SK-N-SH (cell line): Measurements from ENCODE around the gene PEPD. TPM values are rescaled to one million over a fixed set of nuclear protein-coding genes. Genes with fewer than 3 reads are reported as not detected.

Experiments
- CTCF ChIA-PET: fragments of 300-600, 350-600 bp; formaldehyde crosslinking; extraction: SDS; loops from one replicate; lab custom pipeline; 2021; lab: Yijun Ruan, JAX
- POLR2A ChIA-PET: fragments of 350-600 bp; sonication (Branson Sonifier 250); formaldehyde crosslinking; extraction: SDS; loops from one replicate; lab custom pipeline; 2020; ENCODE audit warnings: antibody characterized with exemption, inconsistent platforms; lab: Yijun Ruan, JAX
- DNase-seq: peaks from one replicate; pipeline ENCODE4 v3.0.0; 2012
- H2AFZ ChIP-seq: fragments of 200-600 bp; sonication (generic); 2 replicates; pipeline ENCODE4 v1.8.1; 2016; ENCODE audit warnings: antibody characterized with exemption, mild to moderate bottlenecking, low read depth
- H3F3A ChIP-seq: fragments of 200-600 bp; sonication (generic); replicated peaks from 2 replicates; pipeline ENCODE3; 2016; ENCODE audit warnings: antibody characterized with exemption, mild to moderate bottlenecking; ENCODE audit not compliant: insufficient read depth
- H3K27ac ChIP-seq, 2 experiments: fragments of 200-500 bp in 1 of 2; fragments of 200-600 bp in 1 of 2; sonication (Bioruptor generic) in 1 of 2; sonication (generic), shearing (Covaris generic) in 1 of 2; 2 replicates each; pipeline versions ENCODE4 v1.5.1 to v1.6.1; 2014 to 2016; ENCODE audit warnings: low read depth in 2 of 2, inconsistent platforms in 1 of 2, low read length in 1 of 2, mild to moderate bottlenecking in 1 of 2, mixed read lengths in 1 of 2
- H3K27me3 ChIP-seq: fragments of 200-600 bp; sonication (generic), shearing (Covaris generic); 2 replicates; pipeline ENCODE4 v1.6.1; 2016; ENCODE audit warnings: mixed run types; ENCODE audit not compliant: insufficient read depth
- H3K36me3 ChIP-seq, 2 experiments: fragments of 200-500 bp in 1 of 2; fragments of 200-600 bp in 1 of 2; sonication (Bioruptor generic) in 1 of 2; sonication (generic) in 1 of 2; replicated peaks in 1 of 2; 2 replicates each; pipeline versions ENCODE3 to v1.5.1; 2014 to 2016; ENCODE audit warnings: low read length in 1 of 2, mild to moderate bottlenecking in 1 of 2; ENCODE audit not compliant: insufficient read depth in 2 of 2, control insufficient read depth in 1 of 2
- H3K4me1 ChIP-seq, 2 experiments: fragments of 200-500 bp in 1 of 2; fragments of 200-600 bp in 1 of 2; sonication (Bioruptor generic) in 1 of 2; sonication (generic), shearing (Covaris generic) in 1 of 2; 2 replicates each; pipeline versions ENCODE4 v1.5.1 to v1.6.1; 2014 to 2016; ENCODE audit warnings: low read depth in 1 of 2, low read length in 1 of 2, mixed run types in 1 of 2; ENCODE audit not compliant: insufficient read depth in 2 of 2, control insufficient read depth in 1 of 2
- H3K4me2 ChIP-seq: fragments of 200-600 bp; sonication (generic), shearing (Covaris generic); 2 replicates; pipeline ENCODE4 v1.6.1; 2017; ENCODE audit warnings: mixed run types
- H3K4me3 ChIP-seq, 2 experiments: fragments of 200-500 bp in 1 of 2; fragments of 200-600 bp in 1 of 2; sonication (Bioruptor generic) in 1 of 2; sonication (generic), shearing (Covaris generic) in 1 of 2; 2 replicates each; pipeline versions ENCODE4 v1.5.1 to v1.8.1; 2014 to 2016; ENCODE audit warnings: low read depth in 2 of 2, inconsistent platforms in 1 of 2, low read length in 1 of 2, mild to moderate bottlenecking in 1 of 2, mixed read lengths in 1 of 2, moderate library complexity in 1 of 2
- H3K79me2 ChIP-seq: fragments of 200-600 bp; sonication (generic); 2 replicates; pipeline ENCODE4 v1.8.1; 2017; ENCODE audit warnings: mild to moderate bottlenecking; ENCODE audit not compliant: insufficient read depth
- H3K9ac ChIP-seq: fragments of 200-600 bp; sonication (generic); 2 replicates; pipeline ENCODE4 v1.6.1; 2017; ENCODE audit warnings: mixed run types
- H3K9me2 ChIP-seq: fragments of 200-600 bp; sonication (generic); 2 replicates; pipeline ENCODE4 v1.6.1; 2017; ENCODE audit warnings: mixed run types
- H3K9me3 ChIP-seq: fragments of 200-600 bp; sonication (generic); 2 replicates; pipeline ENCODE4 v1.6.1; 2017; ENCODE audit warnings: mixed run types, mild to moderate bottlenecking, moderate library complexity
- H4K20me1 ChIP-seq: fragments of 200-600 bp; sonication (generic); 2 replicates; pipeline ENCODE4 v1.6.1; 2017; ENCODE audit warnings: mild to moderate bottlenecking, mixed run types; ENCODE audit not compliant: insufficient read depth
- CHD2 ChIP-seq: fragments of 150-350 bp; IDR thresholded peaks from 2 replicates; pipeline ENCODE4 v1.6.1; 2018; ENCODE audit warnings: low read length; ENCODE audit not compliant: partially characterized antibody
- ELF1 ChIP-seq: IDR thresholded peaks from 2 replicates; pipeline ENCODE4 v1.4.0; 2012
- EZH2phosphoT487 ChIP-seq: fragments of 200-600 bp; sonication (generic); IDR thresholded peaks from 2 replicates; pipeline ENCODE4 v1.6.1; 2017; ENCODE audit warnings: low read depth, mixed run types, mild to moderate bottlenecking, antibody characterized with exemption, moderate library complexity, borderline replicate concordance
- GABPA ChIP-seq: IDR thresholded peaks from 2 replicates; pipeline ENCODE4 v1.4.0; 2012; ENCODE audit warnings: low read depth, mild to moderate bottlenecking
- JUND ChIP-seq: IDR thresholded peaks from 2 replicates; pipeline ENCODE4 v1.4.0; 2012
- MEF2A ChIP-seq: IDR thresholded peaks from 2 replicates; pipeline ENCODE4 v1.4.0; 2012; ENCODE audit warnings: low read depth, borderline replicate concordance
- NFIC ChIP-seq: IDR thresholded peaks from 2 replicates; pipeline ENCODE4 v1.4.0; 2012; ENCODE audit warnings: borderline replicate concordance
- NRF1 ChIP-seq: IDR thresholded peaks from 2 replicates; pipeline ENCODE4 v1.6.1; 2012; ENCODE audit warnings: low read depth, mild to moderate bottlenecking, low read length
- POLR2AphosphoS5 ChIP-seq: IDR thresholded peaks from 2 replicates; pipeline ENCODE4 v1.6.1; 2012; ENCODE audit warnings: low read depth, low read length
- RAD21 ChIP-seq: IDR thresholded peaks from 2 replicates; pipeline ENCODE4 v1.6.1; 2012; ENCODE audit warnings: mild to moderate bottlenecking, low read length
- RCOR1 ChIP-seq: fragments of 150-350 bp; IDR thresholded peaks from 2 replicates; pipeline ENCODE4 v1.6.1; 2017; ENCODE audit warnings: antibody characterized with exemption, low read length
- REST ChIP-seq: IDR thresholded peaks from 2 replicates; pipeline ENCODE4 v1.6.1; 2012; ENCODE audit warnings: mild to moderate bottlenecking, low read depth, low read length, moderate library complexity
- RXRA ChIP-seq: IDR thresholded peaks from 2 replicates; pipeline ENCODE4 v1.4.0; 2012; ENCODE audit warnings: low read depth, mild to moderate bottlenecking, borderline replicate concordance
- SIN3A ChIP-seq: IDR thresholded peaks from 2 replicates; pipeline ENCODE4 v1.6.1; 2012; ENCODE audit warnings: low read depth, mild to moderate bottlenecking, low read length, moderate library complexity, borderline replicate concordance
- TAF1 ChIP-seq: IDR thresholded peaks from 2 replicates; pipeline ENCODE4 v1.6.1; 2012; ENCODE audit warnings: low read depth, mild to moderate bottlenecking, low read length, moderate library complexity, borderline replicate concordance
- TCF12 ChIP-seq: IDR thresholded peaks from 2 replicates; pipeline ENCODE4 v1.4.0; 2012
- YY1 ChIP-seq: IDR thresholded peaks from 2 replicates; pipeline ENCODE4 v1.4.0; 2012; ENCODE audit warnings: low read depth, mild to moderate bottlenecking
- WGBS: methylation state at CpG from one replicate; pipeline ENCODE4 v1.1.6; 2017; ENCODE audit warnings: low lambda C conversion rate; 5-methylcytosine and 5-hydroxymethylcytosine counted together
- polyA plus RNA-seq, 3 experiments: library from polyadenylated mRNA; depleted of rRNA; stranded (reverse); fragments of >200 nt; gene quantifications; 2 replicates each; pipeline ENCODE4 v1.2.3, GENCODE V29; 2012
- TF ChIP-seq, protein P1 (sequence below): IDR thresholded peaks from 2 replicates; pipeline ENCODE4 v1.4.0; 2012; ENCODE audit warnings: low read depth, borderline replicate concordance
- TF ChIP-seq, protein P2 (sequence below): fragments of 150-350 bp; IDR thresholded peaks from 2 replicates; pipeline ENCODE4 v1.6.1; 2016; ENCODE audit warnings: mild to moderate bottlenecking, low read depth, low read length

PEPD gene
- polyA plus RNA-seq, 1 of the 3 experiments (the other 2 are of a cell fraction): 88.9 TPM

DNA sequence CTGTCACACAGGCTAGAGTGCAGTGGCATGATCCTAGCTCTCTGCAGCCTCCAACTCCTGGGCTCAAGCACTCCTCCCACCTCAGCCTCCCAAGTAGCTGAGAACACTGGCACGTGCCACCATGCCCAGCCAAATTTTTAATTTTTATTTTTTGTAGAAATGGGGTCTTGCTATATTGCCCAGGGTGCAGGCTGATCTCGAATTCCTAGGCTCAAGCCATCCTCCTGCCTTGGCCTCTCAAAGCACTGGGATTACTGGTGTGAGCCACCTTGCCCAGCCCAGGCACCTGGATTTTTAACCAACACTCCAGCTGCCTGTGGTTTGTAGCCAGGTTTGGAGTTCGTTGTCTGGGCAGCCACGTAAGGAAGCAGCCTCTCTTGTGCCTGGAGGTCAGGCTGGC lies 9.3 kb upstream of the PEPD start:
- Histone ChIP-seq H3K27me3 (no peaks in the 10 kb centered on the region), H4K20me1 (no peaks in the 10 kb centered on the region), H2AFZ (no peak overlapping the region), H3K4me1 (peaks cover 0 to 6% of the 10 kb centered on the region in 2 experiments; a peak in 1 of 4 replicates), H3F3A (no peaks in the 10 kb centered on the region), H3K27ac (no peak overlapping the region), H3K79me2 (no peaks in the 10 kb centered on the region), H3K4me2 (no peak overlapping the region), H3K9me2 (no peaks in the 10 kb centered on the region), H3K36me3 (no peaks in the 10 kb centered on the region), H3K9me3 (no peaks in the 10 kb centered on the region), H3K4me3 (no peak overlapping the region), H3K9ac (no peak overlapping the region)
- 35% methylated on average over 4 of the region's 4 CpGs for WGBS
- TF ChIP-seq CHD2: no peak
- no peak for TF ChIP-seq MEF2A
- no peak for TF ChIP-seq TAF1
- TF ChIP-seq NRF1: no peak
- no peak for TF ChIP-seq EZH2phosphoT487
- TF ChIP-seq POLR2AphosphoS5: no peak
- TF ChIP-seq, protein P1, sequence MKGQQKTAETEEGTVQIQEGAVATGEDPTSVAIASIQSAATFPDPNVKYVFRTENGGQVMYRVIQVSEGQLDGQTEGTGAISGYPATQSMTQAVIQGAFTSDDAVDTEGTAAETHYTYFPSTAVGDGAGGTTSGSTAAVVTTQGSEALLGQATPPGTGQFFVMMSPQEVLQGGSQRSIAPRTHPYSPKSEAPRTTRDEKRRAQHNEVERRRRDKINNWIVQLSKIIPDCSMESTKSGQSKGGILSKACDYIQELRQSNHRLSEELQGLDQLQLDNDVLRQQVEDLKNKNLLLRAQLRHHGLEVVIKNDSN: no peak
- no peak for TF ChIP-seq RXRA
- TF ChIP-seq TCF12: no peak
- no peak for TF ChIP-seq RCOR1
- TF ChIP-seq JUND: no peak
- no peak for TF ChIP-seq SIN3A
- no peak for TF ChIP-seq RAD21
- TF ChIP-seq GABPA: no peak
- TF ChIP-seq NFIC: no peak
- TF ChIP-seq ELF1: no peak
- TF ChIP-seq, protein P2, sequence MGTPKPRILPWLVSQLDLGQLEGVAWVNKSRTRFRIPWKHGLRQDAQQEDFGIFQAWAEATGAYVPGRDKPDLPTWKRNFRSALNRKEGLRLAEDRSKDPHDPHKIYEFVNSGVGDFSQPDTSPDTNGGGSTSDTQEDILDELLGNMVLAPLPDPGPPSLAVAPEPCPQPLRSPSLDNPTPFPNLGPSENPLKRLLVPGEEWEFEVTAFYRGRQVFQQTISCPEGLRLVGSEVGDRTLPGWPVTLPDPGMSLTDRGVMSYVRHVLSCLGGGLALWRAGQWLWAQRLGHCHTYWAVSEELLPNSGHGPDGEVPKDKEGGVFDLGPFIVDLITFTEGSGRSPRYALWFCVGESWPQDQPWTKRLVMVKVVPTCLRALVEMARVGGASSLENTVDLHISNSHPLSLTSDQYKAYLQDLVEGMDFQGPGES: no peak
- TF ChIP-seq YY1: no peak
- no peak for TF ChIP-seq REST
- DNase-seq: no peak
- ChIA-PET POLR2A (no interaction called here), CTCF (no interaction called here)
